Pancreas (tissue), 10 donors: Measurements from ENCODE around the gene RIOK2. TPM values are rescaled to one million over a fixed set of nuclear protein-coding genes. Genes with fewer than 3 reads are reported as not detected.
"Not testable (repeated sequence)": the region's sequence is repeated elsewhere in the genome, so short reads cannot be mapped to it uniquely, and the experiment has no call there.

ENCODE experiments used
- ATAC-seq, 4 donors: fragments of 200-7000 bp; cut with Tn5 transposase; one replicate each; pipeline versions ENCODE4 v1.8.0 to v1.9.1; 2020; ENCODE audit warnings: mild to moderate bottlenecking in 4 of 4, moderate library complexity in 4 of 4
- DNase-seq, 6 donors: peaks; one replicate each; pipeline ENCODE4 v3.0.0-alpha.2; 2020
- FAIRE-seq: peaks from 2 replicates; lab custom pipeline; 2012; peaks lifted over from hg19 to GRCh38; lab: Jason Lieb, UNC
- H3K27ac ChIP-seq, 4 donors: fragments of 200-600 bp; sonication (generic); 1 replicate in 3 of 4; 2 replicates in 1 of 4; pipeline versions ENCODE4 v1.5.0 to v1.8.0; 2020
- H3K27me3 ChIP-seq, 4 donors: fragments of 200-600 bp; one replicate each; pipeline ENCODE4 v1.8.0; 2021
- H3K36me3 ChIP-seq, 3 donors: fragments of 200-600 bp; sonication (generic) in 1 of 3; one replicate each; pipeline versions ENCODE4 v1.5.0 to v1.8.0; 2020 to 2021
- H3K4me1 ChIP-seq, 3 donors: fragments of 200-600 bp; one replicate each; pipeline ENCODE4 v1.8.0; 2021
- H3K4me3 ChIP-seq, 4 donors: fragments of 200-600 bp; sonication (generic) in 2 of 4; one replicate each; pipeline versions ENCODE4 v1.5.0 to v1.8.0; 2020 to 2021
- H3K9me3 ChIP-seq, 4 donors: fragments of 200-600 bp; one replicate each; pipeline ENCODE4 v1.8.0; 2021
- CTCF ChIP-seq, 4 donors: fragments of 200-600 bp; sonication (generic) in 3 of 4; IDR thresholded peaks; one replicate each; pipeline versions ENCODE4 v1.5.0 to v1.8.0; 2021; ENCODE audit warnings: antibody characterized with exemption in 4 of 4
- WGBS, 2 donors: extraction: QIAGEN DNeasy Blood & Tissue Kit; methylation state at CpG; one replicate each; pipeline ENCODE4 v1.1.7; 2013; 5-methylcytosine and 5-hydroxymethylcytosine counted together
- intact Hi-C, 3 donors: fragments of 100-400 bp; cut with DNase I; formaldehyde crosslinking; loops; one replicate each; pipeline versions ENCODE4 v1.11.1 to v1.14.2; 2022
- polyA plus RNA-seq, 2 donors: library from polyadenylated mRNA; stranded (reverse); fragments of 200-250 nt; gene quantifications; one replicate each; pipeline ENCODE4 v1.2.3, GENCODE V29; 2013
- total RNA-seq, 6 donors: library from RNA; stranded (reverse); fragmentation: NEBNext Ultra II Directional in 4 of 6; extraction: Animal tissue kit (Norgen Biotek cat#: 25700) in 4 of 6; gene quantifications; one replicate each; pipeline versions ENCODE4 v1.2.1 to v1.2.4, GENCODE V29; 2021 to 2023
- donor health status: healthy with polysubstance abuse.
- donor health status: DM: no; HTN: no; CAD: no; lungs with moderate emphysema.
- donor health status: DM: no; HTN: no; CAD: no.
- donor health status: control.
- donor health status: control.
- donor health status: Bipolar disorder and iron deficiency.
- donor health status: DM: yes; HTN: yes; CAD: no.
- donor health status: DM: no; HTN: no; CAD: no.
- donor health status: DM: no; HTN: no; CAD: no.
- donor health status: DM: yes; HTN: yes; CAD: no.

Gene RIOK2
- total and polyA plus RNA-seq, 8 donors, result 7.6 to 18.7 (median 11.1) TPM

- ATAC-seq (no peak), FAIRE-seq (no peak)
Measured at GRCh38 chr5:97141031-97141430, 42.0 kb downstream of the RIOK2 start.

GRCh38 chr5:97140250-97140649 is 42.8 kb downstream of the RIOK2 start:
- H3K36me3 ChIP-seq, H3K9me3 ChIP-seq, FAIRE-seq, DNase-seq, H3K4me1 ChIP-seq, intact Hi-C loops, H3K27ac ChIP-seq, H3K4me3 ChIP-seq, H3K27me3 ChIP-seq: not testable (repeated sequence)
- WGBS, 2 donors, result 18 to 25% methylated on average over 1 of the region's 1 CpG
- peak in 2 of 4 donors; percentile 57 to 58 for ATAC-seq

More at GRCh38 chr5:97141031-97141430, 42.0 kb downstream of the RIOK2 start:
- intact Hi-C loops, result no loop called here
- no peaks in the 10 kb centered on the region for H3K9me3 ChIP-seq
- H3K27ac ChIP-seq, result no peak overlapping the region
- no peak for DNase-seq
- H3K36me3 ChIP-seq, result no peaks in the 10 kb centered on the region
- H3K4me1 ChIP-seq, result no peaks in the 10 kb centered on the region
- H3K4me3 ChIP-seq, result no peak overlapping the region
- 48 to 59% methylated on average over 4 of the region's 4 CpGs for WGBS, 2 donors
- no peaks in the 10 kb centered on the region for H3K27me3 ChIP-seq
- no peak for TF ChIP-seq CTCF (IDR thresholded peaks at IDR 0.05)

- TF ChIP-seq CTCF (IDR thresholded peaks at IDR 0.05), result no peak
- Histone ChIP-seq H3K27ac (no peak overlapping the region), H3K4me1 (no peaks in the 10 kb centered on the region), H3K27me3 (no peaks in the 10 kb centered on the region), H3K9me3 (no peaks in the 10 kb centered on the region), H3K4me3 (no peak overlapping the region), H3K36me3 (no peaks in the 10 kb centered on the region)
- DNase-seq, result no peak
- WGBS, 2 donors, result 85 to 89% methylated on average over 4 of the region's 4 CpGs
- no peak for FAIRE-seq
- ATAC-seq, result no peak
- intact Hi-C loops, result no loop called here
Measured at GRCh38 chr5:97136475-97136874, 46.6 kb downstream of the RIOK2 start.

- no peak for DNase-seq
- FAIRE-seq, result no peak
- intact Hi-C loops, result no loop called here
- no peaks in the 10 kb centered on the region for H3K27me3 ChIP-seq
- 84% methylated on average over 4 of the region's 4 CpGs for WGBS, 2 donors
- H3K36me3 ChIP-seq, result no peaks in the 10 kb centered on the region
- H3K9me3 ChIP-seq, result no peaks in the 10 kb centered on the region
- H3K4me1 ChIP-seq, result no peaks in the 10 kb centered on the region
- ATAC-seq, result no peak
- no peak for TF ChIP-seq CTCF (IDR thresholded peaks at IDR 0.05)
- no peak overlapping the region for H3K27ac ChIP-seq
- no peak overlapping the region for H3K4me3 ChIP-seq
Measured at GRCh38 chr5:97135868-97136267, 47.2 kb downstream of the RIOK2 start.

GRCh38 chr5:97134634-97135033 is 48.4 kb downstream of the RIOK2 start:
- intact Hi-C loops, result no loop called here
- Histone ChIP-seq H3K27ac (no peak overlapping the region), H3K36me3 (no peaks in the 10 kb centered on the region), H3K4me3 (no peak overlapping the region), H3K9me3 (no peaks in the 10 kb centered on the region), H3K4me1 (no peaks in the 10 kb centered on the region), H3K27me3 (no peaks in the 10 kb centered on the region)
- TF ChIP-seq CTCF (IDR thresholded peaks at IDR 0.05), result no peak
- DNase-seq (no peak), ATAC-seq (no peak), FAIRE-seq (no peak)
- 77 to 86% methylated on average over 3 of the region's 3 CpGs for WGBS, 2 donors
